ENCODE measurements around the gene PTCHD1.

DNA sequence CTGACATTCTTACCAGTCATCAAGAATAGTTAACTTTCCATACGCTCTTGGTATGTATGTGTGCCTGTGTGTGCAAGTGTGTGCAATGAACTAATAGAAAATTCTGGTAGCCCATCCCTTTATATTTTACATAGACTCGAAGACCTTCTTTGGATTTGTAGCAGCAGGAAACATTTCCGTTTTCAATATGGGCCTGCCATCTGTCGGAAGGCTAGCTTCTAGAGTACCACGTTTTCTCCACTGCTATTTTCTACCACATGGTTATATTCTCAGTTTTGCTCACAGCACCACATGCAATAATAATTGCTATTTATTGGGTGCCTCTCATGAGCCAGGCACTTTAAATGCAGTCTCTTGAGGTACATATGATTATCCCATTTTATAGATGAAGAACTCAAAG is 47.9 kb upstream of the PTCHD1 start:
- TF ChIP-seq CTCF (IDR thresholded peaks at IDR 0.05; ENCODE audit: poor library complexity, severe bottlenecking), result no peak
- TF ChIP-seq POLR2AphosphoS5 (IDR thresholded peaks at IDR 0.05), result no peak
- no peak for TF ChIP-seq MXI1 (conservative IDR thresholded peaks at IDR 0.05; ENCODE audit: poor library complexity, severe bottlenecking)
- TF ChIP-seq RAD21 (conservative IDR thresholded peaks at IDR 0.05), result no peak
- TF ChIP-seq, protein P1, sequence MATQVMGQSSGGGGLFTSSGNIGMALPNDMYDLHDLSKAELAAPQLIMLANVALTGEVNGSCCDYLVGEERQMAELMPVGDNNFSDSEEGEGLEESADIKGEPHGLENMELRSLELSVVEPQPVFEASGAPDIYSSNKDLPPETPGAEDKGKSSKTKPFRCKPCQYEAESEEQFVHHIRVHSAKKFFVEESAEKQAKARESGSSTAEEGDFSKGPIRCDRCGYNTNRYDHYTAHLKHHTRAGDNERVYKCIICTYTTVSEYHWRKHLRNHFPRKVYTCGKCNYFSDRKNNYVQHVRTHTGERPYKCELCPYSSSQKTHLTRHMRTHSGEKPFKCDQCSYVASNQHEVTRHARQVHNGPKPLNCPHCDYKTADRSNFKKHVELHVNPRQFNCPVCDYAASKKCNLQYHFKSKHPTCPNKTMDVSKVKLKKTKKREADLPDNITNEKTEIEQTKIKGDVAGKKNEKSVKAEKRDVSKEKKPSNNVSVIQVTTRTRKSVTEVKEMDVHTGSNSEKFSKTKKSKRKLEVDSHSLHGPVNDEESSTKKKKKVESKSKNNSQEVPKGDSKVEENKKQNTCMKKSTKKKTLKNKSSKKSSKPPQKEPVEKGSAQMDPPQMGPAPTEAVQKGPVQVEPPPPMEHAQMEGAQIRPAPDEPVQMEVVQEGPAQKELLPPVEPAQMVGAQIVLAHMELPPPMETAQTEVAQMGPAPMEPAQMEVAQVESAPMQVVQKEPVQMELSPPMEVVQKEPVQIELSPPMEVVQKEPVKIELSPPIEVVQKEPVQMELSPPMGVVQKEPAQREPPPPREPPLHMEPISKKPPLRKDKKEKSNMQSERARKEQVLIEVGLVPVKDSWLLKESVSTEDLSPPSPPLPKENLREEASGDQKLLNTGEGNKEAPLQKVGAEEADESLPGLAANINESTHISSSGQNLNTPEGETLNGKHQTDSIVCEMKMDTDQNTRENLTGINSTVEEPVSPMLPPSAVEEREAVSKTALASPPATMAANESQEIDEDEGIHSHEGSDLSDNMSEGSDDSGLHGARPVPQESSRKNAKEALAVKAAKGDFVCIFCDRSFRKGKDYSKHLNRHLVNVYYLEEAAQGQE (IDR thresholded peaks at IDR 0.05; ENCODE audit: borderline replicate concordance), result no peak
